Inferior parietal cortex (tissue), 1 donor: ENCODE data around the gene SPRED2.

Source experiments
- DNase-seq: peaks from one replicate; pipeline ENCODE4 v3.0.0-alpha.2; 2016; ENCODE audit errors: extremely low spot score

SPRED2 gene

DNA sequence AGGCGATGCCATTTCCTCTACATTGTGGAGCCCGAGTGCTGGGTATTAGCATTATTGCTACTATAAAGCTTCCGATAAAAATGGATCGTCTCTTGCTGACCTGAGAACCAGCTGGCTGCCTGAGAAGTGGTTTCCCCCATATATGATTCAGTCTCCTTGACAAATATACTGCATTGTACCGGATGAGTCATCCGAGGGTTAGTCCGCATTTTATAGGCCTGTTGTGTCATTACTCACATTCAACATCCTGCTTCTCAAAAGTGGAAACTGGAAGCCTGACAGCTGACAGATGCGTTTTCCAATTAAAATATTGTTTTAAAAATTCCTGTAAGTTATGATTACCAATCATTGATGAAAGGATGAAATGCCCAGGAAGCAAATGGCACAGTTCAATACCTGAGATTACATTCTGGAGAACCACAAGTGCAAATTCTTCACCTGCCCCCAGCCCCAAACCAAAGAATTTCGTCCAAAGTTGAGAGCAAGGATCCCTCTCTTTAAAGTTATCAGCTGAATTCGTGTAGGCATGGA is 65.7 kb downstream of the SPRED2 start:
- DNase-seq: no peak

DNA sequence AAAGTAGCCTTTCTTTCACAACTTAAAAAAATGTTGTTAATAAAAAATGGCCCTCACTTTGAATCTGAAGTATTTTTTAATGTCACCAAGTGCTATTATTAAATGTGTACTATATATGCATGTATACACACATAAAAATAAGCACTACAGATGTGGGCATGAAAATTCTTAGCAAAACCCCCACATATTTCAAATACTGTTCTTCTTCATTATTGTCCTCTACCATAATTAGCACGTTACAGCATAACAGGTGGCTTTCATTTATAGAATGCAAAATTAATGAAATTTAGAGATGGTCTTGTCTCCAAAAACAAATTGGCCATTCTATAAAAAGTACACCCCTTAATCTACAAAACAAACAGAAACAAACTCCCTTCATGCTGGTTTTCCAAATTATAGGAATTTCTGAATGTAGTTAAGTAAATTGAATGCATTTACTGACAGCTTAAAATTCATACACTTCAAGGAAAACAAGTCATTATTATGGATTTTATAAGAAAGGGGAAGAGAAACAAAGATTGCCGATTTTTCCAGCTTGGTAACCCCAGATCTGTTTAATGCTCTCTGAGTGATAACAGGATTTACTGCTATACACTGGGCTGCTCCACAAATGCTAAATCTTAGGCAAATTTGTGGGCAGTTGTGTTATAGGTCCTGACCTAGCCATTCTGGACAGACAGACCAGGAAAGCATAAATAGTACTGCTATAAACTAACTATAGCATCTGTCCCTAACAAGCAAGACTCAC is 67.2 kb downstream of the SPRED2 start:
- DNase-seq: no peak

DNA sequence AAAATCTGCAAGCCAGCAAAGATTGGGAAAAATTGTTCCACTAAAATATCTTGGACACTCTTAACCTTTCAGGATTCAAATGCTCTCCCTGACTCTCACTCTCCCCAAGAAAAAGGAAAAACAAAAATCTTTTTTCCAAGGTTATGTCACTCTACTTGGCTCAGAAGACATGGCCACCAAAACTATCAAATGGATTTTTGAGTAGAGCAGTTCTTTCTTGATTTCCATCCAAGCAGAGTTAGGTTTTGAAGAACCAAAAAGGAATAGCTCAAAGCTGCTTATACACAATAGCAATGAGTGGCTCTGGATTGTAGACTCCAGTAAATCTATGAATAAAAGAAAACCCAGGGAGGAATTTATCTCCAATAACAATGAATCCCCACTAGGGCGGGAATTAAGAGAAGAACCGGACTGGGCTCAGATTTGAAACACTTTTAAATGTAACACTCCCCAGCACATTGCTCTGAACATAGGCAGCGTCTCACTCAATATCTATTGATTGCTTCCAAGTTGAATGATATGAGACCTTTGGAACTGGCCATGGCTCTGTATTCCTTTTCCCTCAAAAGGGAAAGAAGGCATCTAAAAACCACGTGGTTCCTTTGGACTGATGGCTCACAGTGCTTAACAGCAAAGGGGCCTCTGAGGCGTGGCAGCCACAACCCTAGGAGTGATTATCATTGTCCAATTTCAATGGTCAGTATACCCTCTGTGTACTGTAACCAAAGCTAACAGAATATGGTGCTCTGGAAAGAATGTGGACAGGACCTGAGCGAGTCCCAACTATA is 68.3 kb downstream of the SPRED2 start:
- peak; percentile 26 for DNase-seq

DNA sequence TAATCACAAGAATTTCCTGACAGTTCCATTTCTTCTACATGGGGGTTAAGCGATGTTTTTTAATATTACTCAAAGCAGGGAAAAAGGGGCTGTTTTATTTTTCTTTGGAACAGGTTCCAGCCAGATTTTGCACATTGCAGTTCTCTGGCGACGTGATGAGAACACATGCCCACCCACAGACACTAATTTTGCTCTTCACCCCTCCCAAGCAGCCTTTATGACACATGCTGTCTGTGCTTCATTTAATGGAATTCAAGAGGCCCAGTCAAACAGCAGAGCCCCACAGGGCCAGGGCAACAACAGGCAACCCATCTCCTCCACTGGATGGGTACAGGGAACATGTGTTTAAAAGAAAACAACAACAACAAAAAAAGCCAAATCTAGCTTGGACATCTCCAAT is 70.8 kb downstream of the SPRED2 start:
- no peak for DNase-seq

DNA sequence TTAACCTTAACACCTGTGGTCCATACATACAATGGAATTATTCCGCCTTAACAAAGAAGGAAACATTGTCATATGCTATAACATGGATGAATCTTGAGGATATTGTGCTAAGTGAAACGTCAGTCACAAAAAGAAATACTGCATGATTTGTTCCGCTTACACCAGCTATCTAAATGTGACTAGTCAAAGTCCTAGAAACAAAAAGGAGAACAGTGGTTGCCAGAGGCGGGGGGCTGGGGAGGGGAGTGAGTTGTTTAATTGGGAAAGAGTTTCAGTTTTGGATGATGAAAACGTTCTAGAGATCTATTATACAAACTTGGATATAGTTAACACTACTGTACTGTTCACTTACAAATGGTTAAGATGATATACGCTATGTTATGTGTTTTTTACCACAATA is 72.0 kb downstream of the SPRED2 start:
- no peak for DNase-seq

DNA sequence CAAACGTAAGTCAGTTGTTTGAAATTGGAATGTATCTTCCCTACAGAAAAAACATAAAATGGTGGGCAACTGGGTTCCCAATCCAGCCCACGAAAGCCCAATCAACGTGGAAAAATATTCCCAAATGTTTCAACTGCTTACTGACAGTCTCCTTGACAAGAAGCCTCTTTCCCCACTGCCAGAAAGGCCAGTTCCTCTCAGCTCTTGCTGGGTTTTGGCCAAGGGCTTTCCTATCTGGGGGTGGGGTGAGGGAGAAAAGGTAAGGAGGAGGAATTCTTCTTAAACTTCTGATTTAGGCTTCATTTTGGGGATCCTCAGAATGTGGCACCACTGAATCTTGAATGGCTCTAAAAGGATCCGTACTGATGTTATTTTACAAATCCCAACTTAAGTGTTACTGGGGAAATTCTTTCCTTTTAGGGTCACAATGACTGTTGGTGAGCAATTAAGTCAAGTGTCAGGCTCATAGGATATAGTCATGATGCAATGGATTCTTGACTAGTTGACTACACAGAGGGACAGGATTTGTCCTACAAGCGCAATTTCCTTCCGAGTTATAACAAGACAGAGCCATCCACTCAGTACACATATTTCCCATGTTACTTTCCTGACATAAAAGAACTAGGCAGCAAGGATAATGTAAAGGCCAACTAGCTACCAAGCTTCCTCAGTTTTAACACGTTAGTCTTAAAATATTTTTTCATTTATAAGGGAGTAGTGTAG is 73.6 kb downstream of the SPRED2 start:
- DNase-seq: no peak

DNA sequence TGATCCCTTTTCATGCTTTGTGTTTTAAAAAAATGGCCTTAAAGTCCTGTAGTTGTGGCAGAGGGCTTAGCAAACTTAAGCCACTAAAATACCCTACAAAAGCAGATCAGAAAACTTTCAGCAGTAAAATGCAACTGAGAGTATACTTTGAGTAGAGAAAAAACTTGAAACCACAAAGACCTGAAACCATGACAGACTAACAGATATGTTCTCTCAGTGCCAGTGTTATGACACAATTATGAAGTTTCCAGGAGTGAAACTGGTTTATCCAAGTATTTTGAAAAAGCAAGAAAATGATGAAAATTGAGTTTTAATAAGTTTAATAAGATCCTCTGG is 74.5 kb downstream of the SPRED2 start:
- no peak for DNase-seq

DNA sequence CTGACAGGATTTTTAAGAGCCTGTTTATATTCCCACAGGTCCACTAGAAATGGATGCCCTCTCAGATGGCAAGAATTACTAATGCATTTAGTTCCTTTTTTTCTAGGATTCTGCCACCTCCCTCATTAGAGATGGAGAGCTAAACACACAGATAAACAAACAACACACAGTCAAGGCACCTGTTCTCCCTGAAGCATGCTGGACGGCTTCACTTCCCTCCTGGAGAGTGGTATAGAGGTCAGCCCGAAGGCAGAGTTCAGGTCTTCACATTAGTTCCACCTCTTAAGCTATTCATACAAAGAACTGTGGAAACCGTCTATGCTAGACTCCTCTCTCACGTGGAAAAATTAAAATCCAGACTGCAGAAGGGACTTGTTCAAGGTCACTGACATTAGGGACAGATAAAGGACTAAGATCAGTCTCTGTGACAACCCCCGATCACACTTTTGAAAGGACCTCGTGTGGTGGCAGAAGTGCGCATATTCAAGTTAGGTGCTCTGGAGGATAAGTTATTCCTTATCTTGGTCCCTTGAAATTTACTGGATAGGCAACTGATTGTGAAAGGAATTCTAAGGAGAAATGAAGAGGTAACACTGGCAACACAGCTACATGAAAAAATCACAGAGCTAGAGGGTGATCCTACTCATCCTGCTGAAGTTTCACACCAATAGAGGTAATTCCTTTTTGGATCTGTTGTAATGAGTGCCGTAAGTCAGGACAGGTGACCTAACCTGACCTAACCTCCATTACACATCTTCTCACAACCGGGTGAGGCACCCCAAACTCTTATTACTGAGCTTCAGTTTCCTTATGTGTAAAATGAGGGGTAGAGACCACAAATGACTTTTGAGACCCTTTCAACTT is 75.1 kb downstream of the SPRED2 start:
- no peak for DNase-seq

DNA sequence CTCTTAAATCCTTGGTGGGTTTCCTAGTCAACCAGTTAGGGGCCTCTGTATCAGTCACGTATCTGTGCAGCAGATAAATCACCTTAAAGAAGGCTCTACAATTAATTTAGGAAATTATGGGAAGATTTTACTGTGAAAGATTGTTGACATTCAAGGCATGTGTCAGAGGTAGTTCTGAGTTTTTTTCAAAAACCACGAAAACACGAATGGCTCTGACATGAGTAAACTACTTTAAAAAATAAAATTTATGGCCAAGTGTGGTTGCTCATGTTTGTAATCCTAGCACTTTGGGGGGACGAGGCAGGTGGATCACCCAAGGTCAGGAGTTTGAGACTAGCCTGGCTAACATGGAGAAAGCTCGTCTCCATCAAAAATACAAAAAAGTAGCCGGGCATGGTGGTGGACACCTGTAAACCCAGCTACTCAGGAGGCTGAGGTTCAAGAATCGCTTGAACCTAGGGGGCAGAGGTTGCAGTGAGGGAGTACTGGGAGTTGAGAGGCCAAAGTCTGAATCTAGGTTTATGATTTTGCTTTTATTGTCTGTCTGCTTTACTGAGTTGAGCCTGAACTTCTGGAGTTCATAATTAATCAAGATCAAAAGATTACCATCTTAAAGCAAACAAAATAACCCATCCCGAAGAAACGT is 77.1 kb downstream of the SPRED2 start:
- DNase-seq: no peak

DNA sequence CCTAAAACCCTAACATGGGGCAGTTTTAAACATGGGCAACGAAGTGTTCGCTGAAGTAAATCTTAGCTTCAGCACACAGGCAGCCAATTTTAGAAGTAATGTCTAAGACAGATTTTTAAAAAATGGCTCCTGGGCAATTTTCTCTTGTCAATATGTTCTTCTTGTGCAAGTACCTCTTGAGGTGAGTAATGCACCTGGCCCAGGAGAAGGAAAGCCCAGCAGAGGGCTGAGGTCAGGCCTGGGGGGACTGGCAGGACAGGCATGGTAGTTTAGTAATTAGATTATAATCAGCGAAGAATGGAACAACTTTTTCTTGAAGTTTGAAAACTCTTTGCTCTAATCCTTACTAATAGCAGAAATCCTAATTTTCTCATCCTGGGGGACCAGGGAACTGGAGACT is 77.6 kb downstream of the SPRED2 start:
- no peak for DNase-seq

DNA sequence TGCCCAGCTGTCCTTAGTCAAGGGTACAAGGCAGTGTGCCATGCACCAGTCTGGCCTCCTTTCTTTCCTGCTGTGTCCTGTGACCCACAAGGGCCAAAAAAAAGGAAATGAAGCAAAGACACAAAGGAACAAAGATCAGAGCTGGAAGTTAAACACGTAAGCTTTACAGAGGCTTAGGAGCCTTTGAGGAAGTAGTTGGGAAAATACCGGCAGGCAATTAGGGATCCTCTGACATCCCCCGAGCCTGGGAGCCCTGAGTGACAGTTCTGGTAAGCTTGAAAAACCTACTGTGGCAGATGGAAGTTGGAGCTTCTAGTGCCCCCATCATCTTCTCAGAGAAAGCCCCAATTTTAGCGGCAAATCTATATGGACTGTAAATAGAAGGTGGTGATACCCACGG is 78.5 kb downstream of the SPRED2 start:
- DNase-seq: no peak

DNA sequence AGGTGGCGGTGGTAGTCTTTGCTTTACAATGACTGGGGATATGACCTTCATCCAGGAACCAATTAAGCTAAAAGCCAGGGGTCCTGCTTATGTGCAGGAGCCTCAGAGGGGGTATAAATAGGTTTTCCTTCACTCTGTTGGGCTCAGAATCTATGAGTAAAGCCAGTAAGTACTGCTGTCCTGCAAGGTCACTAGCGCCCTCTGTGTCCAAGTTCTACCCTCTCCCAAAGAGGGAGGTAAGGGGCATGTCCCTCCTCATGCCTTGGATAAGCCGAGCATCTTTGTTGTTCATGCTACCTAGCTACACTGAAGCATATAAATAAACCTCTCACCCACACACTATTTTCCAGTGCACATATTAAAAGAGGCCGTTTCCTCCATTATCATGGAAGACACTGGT is 79.4 kb downstream of the SPRED2 start:
- DNase-seq: no peak

DNA sequence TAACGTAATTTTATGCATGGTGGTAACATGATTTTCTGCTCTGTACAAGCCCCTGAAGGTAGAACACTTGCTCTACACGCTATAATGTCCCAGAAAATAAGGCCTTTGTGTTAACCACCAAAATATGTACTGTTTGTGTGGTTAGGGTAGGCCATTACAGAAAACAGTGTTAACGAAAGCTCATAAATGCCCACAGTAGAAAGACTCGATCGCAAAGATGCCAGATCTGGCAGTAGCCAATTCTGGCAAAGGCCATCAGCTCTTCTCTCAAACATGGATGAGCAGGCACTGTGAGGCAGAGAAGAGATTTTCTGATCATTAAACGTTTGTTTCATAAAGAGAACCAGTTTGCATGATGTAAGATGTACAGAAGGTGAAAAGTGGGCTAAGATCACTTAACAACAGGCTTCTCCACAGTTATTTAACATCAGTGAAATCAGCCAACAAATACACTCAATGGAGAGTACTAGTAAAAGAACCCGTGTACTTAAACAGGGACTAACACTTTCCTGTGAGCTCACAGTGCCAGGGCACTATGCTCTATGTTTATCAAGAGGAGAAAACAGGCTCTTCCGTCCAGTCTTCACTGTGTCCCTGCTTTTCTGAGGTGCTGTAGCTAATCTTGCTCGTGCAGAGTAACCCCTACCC is 80.3 kb downstream of the SPRED2 start:
- no peak for DNase-seq

DNA sequence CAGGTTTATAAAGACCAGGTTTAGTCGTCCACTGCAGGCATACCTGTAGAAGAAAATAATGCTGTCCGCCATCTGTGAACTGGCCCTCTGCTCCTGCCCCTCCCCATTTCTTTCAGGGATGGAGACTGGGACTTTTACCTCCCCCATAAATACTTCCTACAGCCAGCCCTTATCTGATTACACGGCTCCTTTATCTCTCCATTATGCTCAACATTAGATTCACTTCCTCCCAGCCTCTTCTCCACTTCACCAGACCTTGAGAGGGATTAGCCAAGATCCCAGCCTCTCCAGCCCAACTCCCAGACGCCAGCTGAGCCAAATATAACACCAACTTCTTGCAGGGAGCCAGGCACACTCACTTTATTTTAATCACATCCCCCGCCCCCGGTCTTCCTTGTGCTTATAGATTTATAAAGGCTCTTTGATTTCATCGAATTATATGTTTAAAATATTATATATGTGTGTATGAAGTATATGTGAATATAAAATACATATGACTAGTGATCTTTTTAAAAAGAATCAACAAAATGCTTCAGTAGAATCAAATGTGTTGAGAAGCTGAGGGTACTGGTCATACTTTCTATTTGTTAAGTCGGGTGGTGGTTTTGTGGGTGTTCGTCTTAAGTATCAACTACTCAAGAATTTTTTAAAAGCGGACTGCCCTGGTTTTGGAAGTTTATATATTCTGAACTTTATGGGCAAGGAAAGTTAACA is 81.0 kb downstream of the SPRED2 start:
- DNase-seq: no peak

DNA sequence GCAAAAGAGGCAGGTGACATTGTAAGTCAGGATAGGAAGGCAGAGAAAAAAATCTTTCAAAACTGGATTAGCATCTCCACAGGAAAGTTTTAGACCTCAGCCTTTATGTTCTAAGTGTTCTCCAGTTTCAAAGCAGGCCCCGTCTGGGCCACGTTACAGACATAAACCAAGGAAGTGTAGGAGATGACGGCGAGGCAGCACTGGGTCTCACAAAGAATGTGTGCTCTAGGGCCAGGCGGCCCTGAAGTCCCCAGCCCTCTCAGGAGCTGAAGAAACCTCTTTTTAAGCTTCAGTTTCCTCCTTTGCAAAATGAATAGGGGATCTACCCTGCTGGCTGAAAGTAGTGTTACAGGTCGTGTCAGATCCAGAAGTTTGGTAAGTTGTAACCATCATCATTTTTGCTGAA is 81.7 kb downstream of the SPRED2 start:
- DNase-seq: no peak

DNA sequence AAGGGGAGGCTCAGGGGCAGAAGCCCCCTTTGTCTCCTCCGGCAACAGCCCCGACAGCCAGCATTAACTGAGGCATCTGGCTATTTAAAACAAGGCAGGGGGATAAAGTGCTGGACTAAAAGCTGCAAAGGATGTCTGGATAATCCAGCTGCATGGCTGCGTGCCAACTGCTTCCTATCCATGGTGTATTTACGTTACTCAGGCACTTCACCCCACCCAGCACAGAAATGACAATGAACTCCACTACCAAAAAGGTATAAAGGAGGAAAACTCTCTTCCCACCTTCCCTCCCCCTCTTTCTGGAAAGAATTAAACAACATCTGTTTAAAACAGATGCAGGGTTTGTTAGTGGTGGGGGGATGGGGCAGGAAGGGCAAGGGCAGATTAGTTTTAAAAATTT is 82.5 kb downstream of the SPRED2 start:
- no peak for DNase-seq

DNA sequence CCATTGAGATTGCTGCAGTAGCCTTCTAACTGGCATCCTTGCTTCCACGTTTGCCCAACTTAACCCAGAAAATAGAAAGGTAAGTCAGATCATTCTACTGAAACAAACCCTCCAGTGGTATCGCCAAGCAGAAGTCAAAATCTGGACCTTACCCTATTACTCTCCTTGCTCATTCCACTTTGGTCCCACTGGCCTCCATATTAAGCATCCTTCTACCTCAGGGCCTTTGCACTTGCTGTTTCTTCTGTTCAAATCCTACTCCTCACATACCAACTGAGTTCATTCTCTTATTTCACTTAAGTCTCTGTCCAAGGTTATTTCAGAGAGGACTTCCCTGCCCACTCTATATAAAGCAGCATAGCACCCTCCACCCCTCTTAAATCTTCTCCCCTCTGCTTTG is 84.5 kb downstream of the SPRED2 start:
- no peak for DNase-seq

DNA sequence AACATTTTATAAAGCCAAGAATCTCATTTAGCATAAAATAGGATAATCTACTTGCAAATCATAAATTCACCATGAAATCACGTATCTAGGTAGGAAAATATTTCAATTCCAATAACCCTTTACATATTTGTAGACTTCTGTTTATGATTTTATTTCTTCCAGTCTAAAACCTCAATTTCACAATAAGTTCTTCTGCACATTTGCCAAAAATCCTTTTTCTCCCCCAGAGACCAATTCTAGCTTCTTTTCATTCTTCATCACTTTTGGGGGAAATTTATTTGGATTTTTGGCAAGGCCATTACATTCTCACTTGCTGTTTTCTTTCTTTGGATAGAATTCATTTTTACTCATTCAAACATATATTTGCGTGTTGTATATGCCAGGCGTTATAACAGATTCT is 86.8 kb downstream of the SPRED2 start:
- no peak for DNase-seq

DNA sequence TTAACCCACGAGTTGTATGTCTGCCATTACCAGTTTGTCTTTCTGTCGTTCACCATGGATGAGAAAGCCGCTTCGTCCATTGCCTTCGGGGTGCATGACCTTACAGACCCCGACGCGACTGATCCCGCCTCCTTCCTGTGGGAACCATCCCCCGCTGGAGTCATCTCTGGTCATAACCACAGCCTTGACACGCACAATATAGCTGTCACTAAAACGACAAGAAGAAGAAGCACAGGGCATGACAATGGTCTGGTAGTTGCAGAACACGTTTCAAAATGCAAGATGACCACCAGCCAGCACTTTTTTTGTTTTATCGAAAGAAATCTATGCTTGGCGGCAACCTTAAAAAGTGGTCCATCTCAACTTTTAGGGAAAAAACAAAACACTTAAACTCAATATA is 87.7 kb downstream of the SPRED2 start:
- no peak for DNase-seq

DNA sequence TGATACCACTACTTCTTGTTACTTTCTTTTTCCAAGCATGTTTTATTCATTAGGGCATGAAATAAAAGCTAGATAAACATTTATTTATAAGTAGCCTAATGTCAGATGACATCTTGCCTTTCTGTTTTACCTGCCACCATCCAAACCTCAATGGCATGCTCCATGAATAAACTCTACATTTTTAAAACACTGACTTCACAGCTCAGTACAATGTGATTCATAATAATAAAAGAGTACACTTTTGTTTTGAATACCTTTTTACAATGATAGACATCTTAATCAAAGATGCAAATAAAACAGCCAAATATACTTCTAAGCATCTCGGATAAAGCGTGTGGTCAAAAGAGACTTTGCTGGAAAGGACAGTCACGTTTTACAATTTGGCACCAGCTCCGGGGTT is 88.2 kb downstream of the SPRED2 start:
- DNase-seq: no peak
